Activated CD4-positive, CD25-positive, alpha-beta regulatory T cell treated with anti-CD3 and anti-CD28 coated beads, Interleukin-2, amount 50 U/mL, for 24 hours (primary cell): ENCODE results near the gene GIN1.
A peak's percentile ranks its signal among the peaks of the same experiment; 100 is the strongest.
"Not testable (repeated sequence)": the region's sequence is repeated elsewhere in the genome, so short reads cannot be mapped to it uniquely, and the experiment has no call there.

Experiments used
- ATAC-seq, 2 donors: fragments of 150-1000 bp; cut with Tn5 transposase; one replicate each; pipeline ENCODE4 v1.10.0; 2021; ENCODE audit warnings: mild to moderate bottlenecking in 1 of 2, moderate library complexity in 1 of 2

The GIN1 gene, protein sequence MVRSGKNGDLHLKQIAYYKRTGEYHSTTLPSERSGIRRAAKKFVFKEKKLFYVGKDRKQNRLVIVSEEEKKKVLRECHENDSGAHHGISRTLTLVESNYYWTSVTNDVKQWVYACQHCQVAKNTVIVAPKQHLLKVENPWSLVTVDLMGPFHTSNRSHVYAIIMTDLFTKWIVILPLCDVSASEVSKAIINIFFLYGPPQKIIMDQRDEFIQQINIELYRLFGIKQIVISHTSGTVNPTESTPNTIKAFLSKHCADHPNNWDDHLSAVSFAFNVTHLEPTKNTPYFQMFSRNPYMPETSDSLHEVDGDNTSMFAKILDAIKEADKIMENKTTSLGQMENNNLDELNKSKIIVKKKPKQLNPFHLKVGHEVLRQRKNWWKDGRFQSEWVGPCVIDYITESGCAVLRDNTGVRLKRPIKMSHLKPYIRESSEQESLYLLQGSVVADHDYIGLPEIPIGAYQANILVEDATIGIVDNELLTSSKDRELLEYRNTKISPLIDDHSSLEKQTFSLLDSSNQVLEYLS

DNA sequence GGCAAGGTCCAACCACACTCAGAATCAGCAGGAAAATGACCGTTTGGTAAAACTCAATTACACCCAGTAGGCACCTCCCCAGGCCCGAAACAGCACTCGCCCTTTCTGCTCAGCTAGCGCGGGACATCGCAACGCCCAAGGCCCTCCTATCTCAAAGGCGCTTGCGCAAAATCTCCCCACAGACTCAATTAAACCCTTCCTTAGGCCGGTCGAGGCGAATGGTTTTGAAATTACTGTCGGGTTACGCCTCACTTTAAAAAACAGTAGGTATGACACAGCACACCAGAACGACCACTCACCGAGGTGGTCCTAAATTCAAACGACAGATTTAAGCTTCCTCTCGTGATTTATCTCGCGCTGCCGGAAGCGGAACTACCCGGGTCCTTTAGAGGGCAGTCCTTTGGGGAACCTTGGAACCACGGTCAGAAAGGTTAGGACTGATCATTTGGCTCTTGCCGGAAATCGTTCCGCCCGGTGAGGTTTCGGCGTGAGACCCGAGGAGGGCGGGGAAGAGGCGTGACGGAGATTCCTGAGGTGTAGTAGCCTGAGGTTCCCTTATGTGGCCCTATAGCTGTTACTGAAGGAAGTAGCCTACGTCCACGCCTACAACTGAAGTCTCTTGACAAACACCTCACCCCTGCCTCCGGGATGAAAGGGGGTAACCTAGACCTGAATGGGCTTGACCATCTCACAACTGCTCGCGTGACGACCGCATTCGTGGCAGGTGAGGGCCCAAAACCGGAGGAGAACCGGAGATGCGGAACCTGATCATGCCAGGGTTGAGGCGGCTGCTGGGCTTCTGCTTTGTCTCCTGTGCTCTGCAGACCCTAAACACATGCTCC is at the start of gene GIN1, which contains the start of gene PPIP5K2:
Gene GIN1 (minus strand): TSS at position 374 of the 842 bp plus-strand sequence. CDS start 11,431 bp downstream, outside the sequence.
Gene PPIP5K2 (plus strand): TSS at position 537 of the 842 bp plus-strand sequence. CDS start 9,289 bp downstream, outside the sequence.
- peak; percentile 93 for ATAC-seq

DNA sequence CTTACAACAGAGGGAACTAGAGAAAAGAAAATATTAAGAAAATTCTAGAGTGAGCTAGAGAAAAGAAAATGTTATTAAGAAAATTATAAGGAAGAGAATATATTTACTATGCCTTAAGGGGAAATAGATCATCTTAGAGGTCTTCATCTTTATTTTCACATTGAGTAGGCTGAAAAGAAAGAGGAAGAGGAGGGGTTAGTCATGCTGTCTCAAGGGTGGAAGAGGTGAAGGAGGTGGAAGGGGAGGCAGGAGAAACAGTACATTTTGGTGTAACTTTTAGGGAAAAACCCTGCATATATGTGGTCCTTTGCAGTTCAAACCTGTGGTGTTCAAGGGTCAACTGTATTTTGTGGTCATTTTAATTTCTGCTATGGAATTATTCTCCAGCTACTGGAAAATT is 46.8 kb upstream of the GIN1 start:
- ATAC-seq: no peak

DNA sequence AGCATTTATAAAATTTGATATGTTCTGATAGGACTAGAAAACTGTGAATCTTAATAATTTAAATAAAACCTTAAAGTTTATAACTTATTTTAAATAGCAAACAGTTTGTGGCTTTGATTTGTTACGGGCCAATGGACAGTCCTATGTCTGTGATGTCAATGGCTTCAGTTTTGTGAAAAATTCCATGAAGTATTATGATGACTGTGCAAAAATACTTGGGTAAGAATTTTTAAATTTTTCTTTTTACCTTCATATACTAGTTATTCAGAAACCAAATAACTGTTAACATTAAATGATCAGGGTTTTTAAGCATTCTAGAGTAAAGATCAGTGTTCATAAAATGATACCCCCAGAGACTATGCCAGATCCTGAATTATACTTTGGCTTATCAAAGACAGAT is 31.2 kb upstream of the GIN1 start:
- ATAC-seq: no peak

DNA sequence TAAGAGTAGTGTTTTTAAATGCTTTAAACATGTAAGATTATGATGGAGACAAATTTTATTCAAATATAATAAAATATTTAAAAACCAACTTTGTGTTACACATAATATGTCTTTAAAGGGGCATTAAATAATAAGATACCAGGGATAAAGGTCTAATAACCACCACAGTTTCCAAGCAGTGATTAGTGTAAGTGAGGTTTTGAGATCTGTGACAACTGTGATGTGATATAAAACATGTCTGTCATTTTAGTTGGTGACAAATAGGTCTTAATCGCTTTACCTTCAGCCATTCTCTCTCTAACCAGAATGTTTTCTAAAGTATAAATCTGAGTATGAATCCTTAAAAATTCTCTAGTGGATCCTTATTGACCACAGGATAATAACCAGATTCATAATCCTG is 28.3 kb upstream of the GIN1 start:
- no peak for ATAC-seq

DNA sequence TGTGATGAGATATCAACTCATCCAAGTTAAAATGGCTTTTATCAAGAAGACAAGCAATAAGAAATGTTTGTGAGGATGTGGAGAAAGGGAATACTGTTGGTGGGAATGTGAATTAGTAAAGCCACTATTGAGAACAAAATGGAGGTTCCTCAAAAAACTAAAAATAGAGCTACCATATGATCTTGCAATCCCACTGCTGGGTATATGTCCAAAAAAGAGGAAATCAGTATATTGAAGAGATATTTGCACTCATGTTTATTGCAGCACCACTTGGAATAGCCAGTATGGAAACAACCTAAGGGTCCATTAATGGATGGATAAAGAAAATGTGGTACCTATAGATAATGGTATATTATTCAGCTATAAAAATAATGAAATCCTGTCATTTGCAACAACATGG is 25.3 kb upstream of the GIN1 start:
- ATAC-seq: no peak

DNA sequence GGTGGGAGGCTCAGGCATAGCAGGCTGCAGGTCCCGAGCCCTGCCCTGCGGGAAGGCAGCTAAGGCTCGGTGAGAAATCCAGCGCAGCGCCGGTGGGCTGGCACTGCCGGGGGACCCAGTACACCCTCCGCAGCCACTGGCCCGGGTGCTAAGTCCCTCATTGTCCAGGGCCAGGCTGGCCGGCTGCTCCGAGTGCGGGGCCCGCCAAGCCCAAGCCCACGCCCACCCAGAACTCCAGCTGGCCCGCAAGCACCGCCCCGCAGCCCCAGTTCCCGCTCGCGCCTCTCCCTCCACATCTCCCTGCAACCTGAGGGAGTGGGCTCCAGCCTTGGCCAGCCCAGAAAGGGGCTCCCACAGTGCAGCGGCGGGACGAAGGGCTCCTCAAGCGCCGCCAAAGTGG is 22.2 kb upstream of the GIN1 start:
- not testable (repeated sequence) for ATAC-seq

DNA sequence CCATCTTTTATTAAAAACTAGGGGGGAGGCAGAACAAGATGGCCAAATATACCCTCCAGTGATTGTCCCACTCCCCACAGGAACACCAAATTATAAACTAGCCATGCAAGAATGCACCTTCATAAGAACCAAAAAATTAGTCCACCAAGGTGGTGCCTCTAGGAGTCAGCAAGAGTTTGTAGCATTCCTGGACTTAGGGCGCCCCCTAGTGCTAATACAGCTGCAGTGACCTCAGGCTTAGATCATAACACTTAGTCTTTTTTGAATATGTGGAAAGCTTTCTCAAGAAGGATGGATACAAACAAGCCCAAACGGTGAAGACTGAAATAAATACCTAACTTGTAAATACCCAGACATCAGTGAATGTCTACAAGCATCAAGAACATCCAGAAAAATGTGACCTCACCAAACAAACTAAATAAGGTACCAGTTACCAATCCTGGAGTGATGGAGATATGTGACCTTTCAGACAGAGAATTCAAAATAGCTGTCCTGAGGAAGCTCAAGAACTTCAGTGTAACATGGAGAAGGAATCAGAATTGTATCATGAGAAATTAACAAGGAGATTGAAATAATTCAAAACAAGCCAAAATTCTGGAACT is 19.4 kb upstream of the GIN1 start:
- ATAC-seq: peak; percentile 84 to 88

DNA sequence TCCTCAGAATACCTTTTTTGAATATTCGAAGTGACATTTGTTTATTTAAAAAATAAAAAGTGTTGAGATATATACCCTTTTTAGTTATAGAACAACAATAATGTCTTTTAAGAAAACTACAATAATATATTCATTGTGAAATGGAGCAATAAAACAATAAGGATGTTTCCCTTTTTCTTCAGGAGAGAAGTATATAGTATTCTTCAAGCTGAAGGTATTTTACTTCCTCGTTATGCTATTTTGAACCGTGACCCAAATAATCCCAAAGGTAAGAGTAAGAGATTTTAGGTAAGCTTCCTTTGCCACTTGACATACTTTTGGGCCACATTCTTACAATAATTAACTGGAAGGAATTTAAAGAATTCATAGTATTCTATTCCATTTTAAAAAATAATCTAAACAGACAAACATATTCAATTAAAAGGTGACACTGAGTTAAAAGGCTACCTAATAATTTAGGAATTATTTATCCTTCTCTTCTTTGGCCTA is 18.3 kb upstream of the GIN1 start:
- ATAC-seq: no peak

DNA sequence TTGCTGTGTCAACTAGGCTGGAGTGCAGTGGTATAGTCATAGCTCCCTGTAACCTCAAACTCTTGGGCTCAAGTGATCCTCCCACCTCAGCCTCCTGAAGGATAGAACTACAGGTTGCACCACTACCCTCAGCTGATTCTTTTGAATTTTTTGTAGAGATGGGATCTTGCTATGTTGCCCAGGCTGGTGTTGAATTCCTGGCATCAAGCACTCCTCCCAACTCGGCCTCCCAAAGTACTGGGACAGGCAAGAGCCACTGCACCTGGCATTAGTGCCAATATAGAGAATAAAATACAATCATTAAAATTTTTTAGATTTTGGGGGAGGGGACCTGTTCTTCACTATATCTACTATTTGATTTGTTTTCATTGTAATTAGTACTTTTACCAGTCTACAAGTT is 15.5 kb upstream of the GIN1 start:
- no peak for ATAC-seq

DNA sequence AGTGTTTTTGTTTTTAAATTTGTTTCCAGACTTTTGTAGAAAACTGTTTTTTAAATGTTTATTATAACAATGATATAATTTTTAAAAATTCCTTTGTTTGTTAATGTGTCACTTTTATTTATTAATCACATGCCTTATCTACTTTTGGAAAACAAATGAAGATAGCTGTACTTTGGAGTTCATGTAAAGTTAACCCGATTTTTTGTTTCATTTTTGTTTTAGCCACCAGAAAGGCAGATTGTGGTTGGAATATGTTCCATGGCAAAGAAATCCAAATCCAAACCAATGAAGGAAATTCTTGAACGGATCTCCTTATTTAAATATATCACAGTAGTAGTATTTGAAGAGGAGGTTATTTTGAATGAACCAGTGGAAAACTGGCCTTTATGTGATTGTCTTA is 13.3 kb upstream of the GIN1 start:
- ATAC-seq: no peak

DNA sequence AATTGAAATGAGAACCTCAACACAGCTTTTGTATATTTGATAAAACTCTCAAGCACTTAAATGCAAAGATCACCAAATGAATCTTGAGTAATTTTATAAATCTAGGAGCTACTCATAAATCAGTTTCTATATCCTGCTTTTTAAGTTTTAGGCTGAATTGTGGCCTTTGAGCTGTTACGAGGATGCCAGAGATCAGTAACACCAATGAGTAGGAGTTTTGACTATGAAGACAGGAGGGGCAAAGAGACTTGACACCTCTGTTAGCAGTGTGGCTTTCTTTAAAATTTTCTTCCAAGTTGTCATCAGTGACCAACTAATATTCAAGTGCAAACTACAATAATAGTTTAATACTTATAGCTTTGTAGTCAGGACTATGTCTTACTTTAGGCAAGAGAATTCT is 12.7 kb upstream of the GIN1 start:
- no peak for ATAC-seq

DNA sequence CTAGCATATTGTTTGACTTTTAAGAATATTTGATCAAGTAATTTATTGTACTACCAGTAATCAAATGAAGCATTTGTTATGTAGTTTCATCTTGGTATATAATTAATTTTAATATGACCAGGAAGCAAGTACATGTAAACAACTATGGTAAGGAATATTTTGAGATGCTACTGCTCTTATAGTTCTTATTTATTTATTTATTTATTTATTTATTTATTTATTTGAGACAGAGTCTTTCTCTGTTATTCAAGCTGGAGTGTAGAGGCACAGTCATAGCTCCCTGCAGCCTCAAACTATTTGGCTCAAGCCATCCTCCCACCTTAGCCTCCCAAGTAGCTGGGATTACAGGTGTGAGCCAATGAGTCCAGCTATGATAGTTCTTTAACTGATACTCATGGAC is 8.3 kb upstream of the GIN1 start:
- ATAC-seq: no peak

DNA sequence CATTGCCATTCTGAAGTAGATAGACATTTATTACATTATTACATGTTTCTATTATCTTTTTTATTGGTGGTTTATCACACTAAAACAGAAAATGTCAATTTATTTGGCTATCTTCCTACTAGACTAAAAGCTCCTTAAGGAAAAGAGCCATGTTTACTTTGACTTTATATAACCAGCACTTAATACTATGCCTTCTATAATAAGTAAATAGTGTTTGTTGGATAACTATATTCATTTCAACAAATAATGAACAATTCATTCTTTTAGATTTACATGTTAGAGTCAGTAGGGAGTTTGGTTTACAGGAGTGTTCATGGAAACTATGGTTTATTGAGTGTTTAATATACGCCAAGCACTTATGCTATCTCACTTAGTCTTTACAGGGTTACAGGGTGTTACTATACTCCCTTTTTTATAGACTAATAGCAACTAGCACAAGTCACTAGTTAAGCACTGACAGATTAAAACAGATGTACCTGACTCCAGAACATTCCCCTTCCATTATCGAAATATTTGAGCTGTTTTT is 7.4 kb upstream of the GIN1 start:
- no peak for ATAC-seq

DNA sequence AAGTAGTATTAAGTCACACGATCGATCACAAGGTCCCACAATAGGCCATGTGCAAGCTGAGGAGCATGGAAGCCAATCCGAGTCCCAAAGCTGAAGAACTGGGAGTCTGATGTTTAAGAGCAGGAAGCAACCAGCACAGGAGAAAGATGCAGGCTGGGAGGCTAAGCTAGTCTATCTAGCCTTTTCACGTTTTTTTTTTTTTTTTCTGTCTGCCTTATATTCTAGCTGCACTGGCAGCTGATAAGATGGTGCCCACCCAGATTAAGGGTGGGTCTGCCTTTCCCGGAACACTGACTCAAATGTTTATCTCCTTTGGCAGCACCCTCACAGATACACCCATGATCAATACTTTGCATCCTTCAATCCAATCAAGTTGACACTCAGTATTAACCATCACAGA is 6.6 kb upstream of the GIN1 start:
- ATAC-seq: no peak

DNA sequence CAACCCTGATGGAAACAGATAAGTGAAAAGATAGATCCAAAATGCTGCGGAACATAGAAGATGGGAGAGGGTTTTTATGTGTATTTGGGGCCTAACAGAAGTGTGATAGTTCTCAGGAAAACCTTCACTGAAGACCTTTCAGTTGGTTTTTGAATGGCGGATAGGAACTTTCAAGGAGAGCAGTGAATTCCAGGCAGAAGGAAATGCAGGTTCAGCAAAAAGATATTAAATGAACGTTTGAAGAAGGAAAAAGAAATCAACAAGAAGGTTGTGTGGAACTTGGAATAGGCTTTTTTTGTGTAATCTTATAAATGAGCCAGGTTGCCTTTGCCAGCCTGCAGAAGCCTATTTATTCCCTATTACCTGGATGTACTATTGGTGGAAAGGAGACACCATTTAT is 2.3 kb upstream of the GIN1 start:
- ATAC-seq: no peak

DNA sequence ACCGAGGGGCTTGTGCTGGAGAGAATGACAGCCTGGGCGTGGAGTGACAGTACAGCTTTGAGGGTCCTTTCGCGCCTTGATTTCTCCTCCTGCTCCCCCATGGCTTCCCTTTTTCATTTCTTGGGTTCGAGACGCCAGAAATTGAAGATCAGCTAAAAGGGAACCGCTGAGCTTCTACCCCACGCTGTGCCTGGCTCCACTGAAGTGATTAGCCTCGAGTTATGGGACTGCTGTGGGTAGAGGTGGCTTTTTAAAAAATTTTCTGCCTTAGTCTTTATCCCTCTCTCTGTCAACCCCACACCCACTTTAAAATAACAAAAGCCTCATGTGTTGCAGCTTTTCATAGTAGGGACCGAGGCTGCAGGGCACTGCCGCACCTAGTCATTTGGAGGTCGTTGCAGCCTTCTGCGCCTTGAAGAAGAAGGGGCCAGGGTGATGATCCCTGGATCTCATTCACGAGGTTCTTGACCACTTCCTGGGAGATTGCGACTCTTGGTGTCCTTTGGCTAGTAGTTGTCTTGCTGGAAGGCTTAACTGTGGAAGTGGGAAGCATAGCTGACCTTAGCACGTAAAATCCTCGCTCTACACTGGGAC is 766 bp upstream of the GIN1 start:
- no peak for ATAC-seq

DNA sequence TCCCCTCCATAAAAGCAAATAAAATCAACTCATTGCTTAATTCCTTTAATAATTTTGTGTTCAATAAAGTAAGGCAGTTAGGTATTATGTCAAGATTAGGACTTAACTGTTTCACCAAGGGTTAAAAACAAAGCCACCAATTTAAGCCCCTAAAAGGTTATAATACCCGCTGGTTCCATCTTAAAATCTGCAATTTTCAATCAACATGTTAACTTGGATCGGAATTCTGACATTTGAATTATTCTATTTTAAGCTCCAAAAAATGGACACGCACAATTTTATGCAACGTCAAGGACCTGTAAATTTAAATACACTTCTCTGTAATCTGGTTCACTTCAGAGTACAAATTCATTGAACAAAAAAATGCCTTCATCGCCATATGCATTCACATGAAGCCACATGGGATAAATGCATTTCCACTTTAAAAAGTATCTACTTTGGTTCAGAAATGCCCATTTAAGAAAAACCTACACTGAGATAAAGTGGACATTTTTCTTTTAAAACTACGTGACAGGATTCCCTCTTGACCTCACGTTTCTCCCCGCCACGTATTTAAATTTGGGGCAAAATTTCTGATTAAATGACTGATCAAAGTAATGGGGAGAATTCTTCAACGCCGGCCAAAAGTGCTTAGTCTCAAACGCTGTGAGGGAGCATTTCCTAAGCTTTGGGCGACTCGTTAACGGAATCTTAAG is 721 bp downstream of the GIN1 start:
- no peak for ATAC-seq

DNA sequence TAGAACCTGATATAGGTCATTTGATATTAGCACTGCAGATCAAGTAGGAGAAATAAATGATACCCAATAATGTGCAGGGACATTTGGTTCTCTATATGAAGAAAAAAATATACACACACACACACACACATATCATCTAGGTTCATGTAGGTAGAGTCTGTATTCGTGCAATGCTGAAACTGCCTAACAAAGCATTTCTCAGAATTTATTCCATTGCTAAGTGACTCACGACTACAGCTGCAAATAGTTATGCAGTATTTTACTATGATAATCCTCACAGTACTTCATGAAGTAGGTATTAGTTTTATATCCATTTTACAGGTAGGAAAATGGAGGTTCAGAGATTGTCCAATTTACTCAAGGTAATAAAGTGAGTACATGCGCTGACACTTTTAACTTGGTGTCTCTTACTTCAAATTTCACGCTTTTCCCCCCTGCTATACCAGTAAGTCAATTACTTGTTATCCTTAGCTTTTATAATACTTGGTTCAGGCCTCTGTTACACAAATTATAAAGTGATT is 2.4 kb downstream of the GIN1 start:
- no peak for ATAC-seq

DNA sequence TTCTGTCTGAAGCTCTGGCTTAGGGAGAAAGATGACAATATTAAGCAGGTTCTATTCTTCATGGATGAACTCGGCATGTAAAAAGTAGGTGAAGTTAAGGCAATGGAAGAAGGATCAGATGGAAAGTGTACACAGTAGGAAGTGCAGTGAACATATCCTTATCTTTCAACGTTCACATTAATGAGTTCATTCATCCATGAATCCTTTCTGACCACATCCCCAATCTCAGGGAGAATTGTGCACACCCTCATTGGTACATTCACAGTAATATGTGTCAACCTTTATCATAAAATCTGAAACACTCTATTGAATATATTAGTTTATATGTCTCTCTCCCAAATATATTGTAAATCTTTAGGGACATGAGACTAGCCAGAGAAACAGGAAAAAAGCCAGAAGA is 5.5 kb downstream of the GIN1 start:
- ATAC-seq: no peak

DNA sequence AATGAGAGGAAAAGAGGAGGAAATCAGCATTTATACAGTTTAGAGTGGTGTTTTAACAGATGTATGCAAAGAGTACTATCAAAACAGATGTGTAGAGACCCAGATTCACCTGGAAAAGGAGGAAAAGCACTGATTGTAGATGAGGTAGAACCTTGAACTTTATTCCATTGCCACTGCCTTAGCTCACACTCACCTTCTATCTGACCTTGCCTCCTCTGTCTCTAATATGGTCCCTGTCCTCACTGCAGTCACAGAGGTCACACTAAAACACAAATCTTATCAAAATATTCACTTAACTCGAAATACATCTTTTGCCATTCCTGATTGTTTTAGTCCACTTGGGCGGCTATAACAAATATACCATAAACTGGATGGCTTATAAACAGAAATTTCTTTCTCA is 7.0 kb downstream of the GIN1 start:
- ATAC-seq: no peak

DNA sequence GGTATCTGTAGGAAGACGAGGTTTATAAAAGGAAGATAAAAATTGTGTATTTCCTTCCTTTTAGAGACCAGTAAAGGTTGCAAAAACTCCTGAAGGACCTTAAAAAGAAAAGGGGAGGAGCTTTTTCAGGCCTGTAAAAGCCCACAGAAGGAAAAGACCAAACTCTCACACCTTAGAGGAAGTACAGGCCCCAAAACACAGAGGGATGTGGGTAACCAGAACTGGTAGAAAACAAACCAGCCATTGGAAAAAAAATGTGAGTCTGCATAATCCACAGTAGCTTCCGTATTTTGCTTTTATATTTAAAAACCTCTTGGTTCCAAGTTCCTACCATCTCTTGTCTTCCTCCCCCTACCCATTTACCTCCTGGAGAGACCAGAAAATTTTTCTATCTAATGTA is 8.5 kb downstream of the GIN1 start:
- no peak for ATAC-seq

DNA sequence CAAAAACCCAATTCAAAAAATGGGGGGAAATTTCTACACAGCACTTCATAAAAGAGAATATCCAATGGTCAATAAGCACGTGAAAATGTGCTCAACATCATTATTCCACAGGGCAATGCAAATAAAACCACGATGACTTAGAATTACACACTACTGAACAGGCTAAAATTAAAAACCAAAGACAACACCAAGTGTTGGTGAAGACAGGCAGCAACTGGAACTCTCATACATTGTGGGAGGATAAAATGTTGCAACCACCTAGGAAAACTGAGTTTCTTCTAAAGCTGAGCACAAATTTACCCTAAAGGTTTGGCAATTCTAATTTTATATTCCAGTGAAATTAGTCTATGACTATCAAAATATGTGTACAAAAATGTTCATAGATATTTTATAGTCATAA is 9.5 kb downstream of the GIN1 start:
- ATAC-seq: no peak
